OCI-LY7 (cell line): ENCODE results near the gene GABPB2. TPM values are rescaled to one million over a fixed set of nuclear protein-coding genes. Genes with fewer than 3 reads are reported as not detected.
A peak's percentile ranks its signal among the peaks of the same experiment; 100 is the strongest.

Experiments used
- BruUV-seq: library from RNA; stranded (reverse); fragments of 400-500 nt; replicated peaks from 2 replicates; lab custom pipeline; 2021; lab: Mats Ljungman, UMichigan
- CTCF ChIA-PET: fragments of 300-600 bp; sonication (Branson Sonifier 250); formaldehyde crosslinking; loops from one replicate; lab custom pipeline; 2022; ENCODE audit warnings: antibody characterized with exemption; ENCODE audit not compliant: unreplicated experiment; lab: Charles Lee
- POLR2A ChIA-PET: fragments of 300-600 bp; sonication (Branson Sonifier 250); formaldehyde crosslinking; loops from one replicate; lab custom pipeline; 2022; ENCODE audit warnings: antibody characterized with exemption; lab: Charles Lee
- DNase-seq: peaks from one replicate; pipeline ENCODE4 v3.0.0-alpha.2; 2015; ENCODE audit warnings: low spot score
- H2AFZ ChIP-seq: fragments of 200-600 bp; sonication (generic), shearing (Covaris generic); 2 replicates; pipeline ENCODE4 v1.6.1; 2014; ENCODE audit warnings: mild to moderate bottlenecking, antibody characterized with exemption, low read length, moderate library complexity
- H3K27ac ChIP-seq: fragments of 200-600 bp; sonication (generic); 2 replicates; pipeline ENCODE4 v1.5.1; 2014; ENCODE audit warnings: mixed run types, low read depth, mild to moderate bottlenecking, moderate library complexity, low read length, inconsistent platforms; ENCODE audit not compliant: poor library complexity, severe bottlenecking
- H3K36me3 ChIP-seq: fragments of 200-600 bp; sonication (generic); 2 replicates; pipeline ENCODE4 v1.6.1; 2014; ENCODE audit warnings: mild to moderate bottlenecking, antibody characterized with exemption, low read length, moderate library complexity, mixed read lengths; ENCODE audit not compliant: insufficient read depth
- H3K4me1 ChIP-seq: fragments of 200-600 bp; sonication (generic); 2 replicates; pipeline ENCODE4 v1.5.1; 2014; ENCODE audit warnings: mild to moderate bottlenecking, low read length; ENCODE audit not compliant: insufficient read depth, poor library complexity, severe bottlenecking
- H3K4me2 ChIP-seq: fragments of 200-600 bp; sonication (generic); 2 replicates; pipeline ENCODE4 v1.6.1; 2014; ENCODE audit warnings: mild to moderate bottlenecking, low read length
- H3K4me3 ChIP-seq: fragments of 200-600 bp; sonication (generic); 2 replicates; pipeline ENCODE4 v1.5.1; 2014; ENCODE audit warnings: mild to moderate bottlenecking, low read depth, low read length; ENCODE audit not compliant: poor library complexity, severe bottlenecking
- H3K79me2 ChIP-seq: fragments of 200-600 bp; sonication (generic); 2 replicates; pipeline ENCODE4 v1.6.1; 2016; ENCODE audit warnings: low read depth, mild to moderate bottlenecking, low read length, moderate library complexity, mixed read lengths; ENCODE audit not compliant: insufficient read depth
- H3K9me2 ChIP-seq: fragments of 200-600 bp; sonication (generic); 2 replicates; pipeline ENCODE4 v1.6.1; 2016; ENCODE audit warnings: mild to moderate bottlenecking, low read length, mixed read lengths; ENCODE audit not compliant: insufficient read depth
- H3K9me3 ChIP-seq: fragments of 200-600 bp; sonication (generic); 2 replicates; pipeline ENCODE4 v1.6.1; 2014; ENCODE audit warnings: mild to moderate bottlenecking, mixed run types, low read length, mixed read lengths
- H4K20me1 ChIP-seq: fragments of 200-600 bp; sonication (generic); 2 replicates; pipeline ENCODE4 v1.6.1; 2014; ENCODE audit warnings: mild to moderate bottlenecking, antibody characterized with exemption, low read length, moderate library complexity, mixed read lengths; ENCODE audit not compliant: insufficient read depth
- CTCF ChIP-seq: fragments of 200-600 bp; sonication (generic); conservative IDR thresholded peaks from 2 replicates; pipeline ENCODE4 v1.5.1; 2014; ENCODE audit warnings: mild to moderate bottlenecking, antibody characterized with exemption, low read length, moderate library complexity, mixed read lengths
- EZH2phosphoT487 ChIP-seq: fragments of 200-600 bp; sonication (generic); IDR thresholded peaks from 2 replicates; pipeline ENCODE4 v1.6.1; 2018; ENCODE audit warnings: low read depth, borderline replicate concordance, mild to moderate bottlenecking, mixed run types, antibody characterized with exemption, low read length, moderate library complexity, mixed read lengths
- intact Hi-C: fragments of 100-400 bp; cut with micrococcal nuclease; formaldehyde crosslinking; loops from one replicate; pipeline ENCODE4 v1.10.0; 2022; ENCODE audit not compliant: unreplicated experiment
- total RNA-seq, 2 experiments: library from RNA; depleted of rRNA in 1 of 2; stranded (reverse); fragments of >200 nt in 1 of 2; shearing (Covaris generic) in 1 of 2; gene quantifications; 2 replicates each; pipeline ENCODE4 v1.2.3, GENCODE V29; 2014 to 2022

Gene GABPB2
- total RNA-seq, 2 experiments from 2014 or later: 17.2 to 20.0 TPM

- CTCF ChIA-PET: interaction anchor here (1.3 to 1.7 kb wide), 2 partner anchors 11 to 96 kb away, joined by 4 to 6 read pairs; partner anchors contain the start of genes GABPB2 and TNFAIP8L2
- Histone ChIP-seq H3K4me1 (peaks cover 38% of the 10 kb centered on the region), H3K4me3 (peak overlapping the region; percentile 92), H3K9me3 (no peaks in the 10 kb centered on the region), H2AFZ (peak overlapping the region; percentile 77), H3K79me2 (peaks cover 61% of the 10 kb centered on the region), H3K9me2 (no peaks in the 10 kb centered on the region), H3K27ac (peak overlapping the region; percentile 68), H3K4me2 (peak overlapping the region; percentile 85), H3K36me3 (peaks cover 32% of the 10 kb centered on the region), H4K20me1 (peaks cover 14% of the 10 kb centered on the region; the same call in 1 of the 2 replicates)
- TF ChIP-seq CTCF: no peak
- TF ChIP-seq EZH2phosphoT487: no peak
- intact Hi-C loops: no loop called here
- BruUV-seq: TSS peak; percentile 73
- POLR2A ChIA-PET: interaction anchor here (0.5 to 2.7 kb wide), 6 partner anchors 9 to 151 kb away, joined by 3 to 8 read pairs (median 4); partner anchors contain the start of gene BNIPL
- DNase-seq: no peak
Measured at GRCh38 chr1:151060657-151061421, 9.7 kb upstream of the GABPB2 start.

GRCh38 chr1:151061704-151062103, 8.9 kb upstream of the GABPB2 start:
- H2AFZ ChIP-seq: no peak overlapping the region
- no TSS peak for BruUV-seq
- H3K36me3 ChIP-seq: peaks cover 30% of the 10 kb centered on the region
- intact Hi-C loops: no loop called here
- H3K9me3 ChIP-seq: no peaks in the 10 kb centered on the region
- no peaks in the 10 kb centered on the region for H3K9me2 ChIP-seq
- CTCF ChIA-PET: interaction anchor here (1.7 kb wide), 1 partner anchor 10 kb away, joined by 6 read pairs; the partner anchor contains the start of gene GABPB2
- peaks cover 53% of the 10 kb centered on the region for H3K79me2 ChIP-seq
- H4K20me1 ChIP-seq: peaks cover 10% of the 10 kb centered on the region; the same call in 1 of the 2 replicates
- peak overlapping the region; percentile 85 for H3K4me2 ChIP-seq
- peak overlapping the region; percentile 92 for H3K4me3 ChIP-seq
- H3K27ac ChIP-seq: peak overlapping the region; percentile 68
- H3K4me1 ChIP-seq: peaks cover 29% of the 10 kb centered on the region
- DNase-seq: no peak
- POLR2A ChIA-PET: interaction anchor here (0.6 to 2.7 kb wide), 5 partner anchors 8 to 517 kb away, joined by 3 to 8 read pairs (median 5); partner anchors contain the start of genes MINDY1 and TNFAIP8L2
- TF ChIP-seq EZH2phosphoT487 (no peak), CTCF (no peak)
